Peyer's patch (tissue), 4 donors: Measurements from ENCODE around the gene HSBP1.

Experiments used
- POLR2A ChIP-seq, 2 donors: fragments of 450-650 bp; IDR thresholded peaks; one replicate each; pipeline ENCODE4 v1.5.1; 2017; ENCODE audit warnings: antibody characterized with exemption in 2 of 2, mild to moderate bottlenecking in 2 of 2, moderate library complexity in 2 of 2
- TF ChIP-seq, protein P1 (sequence below), 6 experiments: fragments of 450-650 bp in 4 of 6; fragments of 200-600 bp in 2 of 6; sonication (generic) in 1 of 6; IDR thresholded peaks; one replicate each; pipeline ENCODE4 v1.5.1; 2017 to 2019; ENCODE audit warnings: antibody characterized with exemption in 6 of 6, mild to moderate bottlenecking in 3 of 6, moderate library complexity in 1 of 6

DNA sequence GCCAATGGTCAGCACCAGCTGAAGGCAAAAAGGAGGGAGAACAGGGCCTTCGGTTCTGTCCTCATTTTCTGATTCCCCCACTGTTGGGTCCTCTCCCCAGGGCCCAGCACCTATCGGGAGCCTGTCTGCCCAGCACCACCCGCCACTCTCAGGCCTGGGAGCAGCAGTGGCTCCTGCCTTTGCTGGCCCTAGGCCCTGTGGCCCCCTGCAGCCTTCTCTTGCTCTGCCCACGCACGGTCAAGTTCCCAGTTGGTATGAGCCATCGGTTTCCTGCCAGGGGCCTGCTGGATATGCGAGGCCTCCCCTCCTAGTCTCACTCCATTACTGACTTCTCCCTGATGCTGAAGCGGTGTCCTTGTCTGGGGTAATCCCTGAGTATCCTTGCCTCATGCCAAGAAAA is 37.5 kb downstream of the HSBP1 start:
- no peak for TF ChIP-seq POLR2A (IDR thresholded peaks at IDR 0.05)
- TF ChIP-seq, protein P1, sequence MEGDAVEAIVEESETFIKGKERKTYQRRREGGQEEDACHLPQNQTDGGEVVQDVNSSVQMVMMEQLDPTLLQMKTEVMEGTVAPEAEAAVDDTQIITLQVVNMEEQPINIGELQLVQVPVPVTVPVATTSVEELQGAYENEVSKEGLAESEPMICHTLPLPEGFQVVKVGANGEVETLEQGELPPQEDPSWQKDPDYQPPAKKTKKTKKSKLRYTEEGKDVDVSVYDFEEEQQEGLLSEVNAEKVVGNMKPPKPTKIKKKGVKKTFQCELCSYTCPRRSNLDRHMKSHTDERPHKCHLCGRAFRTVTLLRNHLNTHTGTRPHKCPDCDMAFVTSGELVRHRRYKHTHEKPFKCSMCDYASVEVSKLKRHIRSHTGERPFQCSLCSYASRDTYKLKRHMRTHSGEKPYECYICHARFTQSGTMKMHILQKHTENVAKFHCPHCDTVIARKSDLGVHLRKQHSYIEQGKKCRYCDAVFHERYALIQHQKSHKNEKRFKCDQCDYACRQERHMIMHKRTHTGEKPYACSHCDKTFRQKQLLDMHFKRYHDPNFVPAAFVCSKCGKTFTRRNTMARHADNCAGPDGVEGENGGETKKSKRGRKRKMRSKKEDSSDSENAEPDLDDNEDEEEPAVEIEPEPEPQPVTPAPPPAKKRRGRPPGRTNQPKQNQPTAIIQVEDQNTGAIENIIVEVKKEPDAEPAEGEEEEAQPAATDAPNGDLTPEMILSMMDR (IDR thresholded peaks at IDR 0.05), result no peak
